COR-L47 (cell line): ENCODE results near the gene RGL2.

Experiments
- DNase-seq: peaks from one replicate; lab custom pipeline; 2025; lab: John Stamatoyannopoulos, UW

The RGL2 gene

DNA sequence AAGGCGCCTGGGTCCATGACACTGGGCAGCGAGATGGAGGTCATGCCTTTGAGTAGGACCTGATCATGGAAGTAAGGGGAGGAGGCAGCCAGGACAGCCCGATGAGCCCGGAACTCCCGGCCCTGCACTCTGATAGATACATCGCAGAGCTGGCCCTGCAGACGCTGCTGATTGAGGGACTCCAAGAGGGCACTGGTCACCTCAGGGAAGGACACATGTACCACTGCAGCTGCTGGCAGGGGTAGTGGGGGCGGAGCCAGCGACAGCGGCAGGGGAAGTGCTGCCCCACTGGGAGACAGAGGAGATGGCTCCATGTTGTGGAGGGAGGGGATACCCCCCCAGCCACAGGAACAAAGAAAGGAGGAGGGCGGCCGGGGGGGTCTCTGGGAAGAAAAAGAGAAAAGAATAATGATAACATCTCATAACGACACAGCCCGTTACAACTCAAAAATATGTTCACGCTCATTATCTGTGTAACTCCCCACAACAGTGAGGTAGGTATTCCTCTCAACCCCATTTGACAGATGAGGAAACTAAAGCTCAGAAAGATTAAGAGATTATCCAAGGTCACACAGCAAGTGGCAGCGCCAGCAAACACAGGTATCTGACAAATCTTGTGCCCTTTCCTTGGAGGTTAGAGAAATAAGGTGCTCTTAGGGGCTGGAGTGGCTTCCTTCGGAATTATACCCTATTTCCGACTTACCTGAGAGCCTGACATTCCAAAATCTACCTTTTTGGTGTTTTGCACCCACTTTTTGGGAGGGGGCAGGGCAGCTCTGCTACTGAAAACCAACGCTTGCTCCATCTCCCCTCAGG lies 18.1 kb upstream of the RGL2 start:
- no peak for DNase-seq

DNA sequence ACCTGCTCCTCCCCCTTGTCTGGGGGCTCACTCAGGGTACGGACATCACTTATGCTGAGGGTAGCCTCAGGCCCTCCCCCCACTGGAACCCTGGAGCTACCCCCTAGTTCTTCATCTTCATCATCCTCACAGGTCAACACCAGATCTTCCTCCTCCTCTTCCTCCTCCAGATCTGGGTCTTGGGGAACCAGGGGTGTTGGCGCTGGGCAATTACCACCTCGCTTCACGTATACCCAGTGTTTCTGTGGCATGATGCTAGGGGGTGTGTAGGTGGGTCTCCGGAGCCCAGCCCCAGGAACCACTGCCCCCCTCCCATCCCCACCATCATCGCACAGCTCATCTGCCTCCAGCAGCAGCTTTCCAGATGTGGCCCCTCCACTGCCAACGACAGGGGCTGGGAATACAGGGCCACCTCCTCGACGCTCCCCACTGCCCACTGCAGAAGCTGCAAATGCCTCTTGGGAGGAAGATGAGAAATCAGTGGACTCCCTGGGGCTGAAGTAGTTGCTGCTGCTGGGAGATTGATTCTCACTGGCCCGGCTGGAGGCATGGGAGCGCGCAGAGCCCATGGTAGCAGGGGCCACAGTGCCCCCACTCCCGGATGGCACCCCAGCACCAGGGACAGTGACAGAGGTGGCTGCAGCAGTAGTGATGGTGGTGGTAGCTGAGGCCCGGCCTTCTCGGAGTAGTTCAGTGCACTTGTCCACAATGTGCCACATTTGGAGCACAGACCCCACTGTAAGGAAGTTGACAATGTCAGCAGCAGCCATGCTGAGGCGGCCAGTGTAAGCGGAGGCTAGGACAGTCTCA lies 17.3 kb upstream of the RGL2 start:
- DNase-seq = no peak

DNA sequence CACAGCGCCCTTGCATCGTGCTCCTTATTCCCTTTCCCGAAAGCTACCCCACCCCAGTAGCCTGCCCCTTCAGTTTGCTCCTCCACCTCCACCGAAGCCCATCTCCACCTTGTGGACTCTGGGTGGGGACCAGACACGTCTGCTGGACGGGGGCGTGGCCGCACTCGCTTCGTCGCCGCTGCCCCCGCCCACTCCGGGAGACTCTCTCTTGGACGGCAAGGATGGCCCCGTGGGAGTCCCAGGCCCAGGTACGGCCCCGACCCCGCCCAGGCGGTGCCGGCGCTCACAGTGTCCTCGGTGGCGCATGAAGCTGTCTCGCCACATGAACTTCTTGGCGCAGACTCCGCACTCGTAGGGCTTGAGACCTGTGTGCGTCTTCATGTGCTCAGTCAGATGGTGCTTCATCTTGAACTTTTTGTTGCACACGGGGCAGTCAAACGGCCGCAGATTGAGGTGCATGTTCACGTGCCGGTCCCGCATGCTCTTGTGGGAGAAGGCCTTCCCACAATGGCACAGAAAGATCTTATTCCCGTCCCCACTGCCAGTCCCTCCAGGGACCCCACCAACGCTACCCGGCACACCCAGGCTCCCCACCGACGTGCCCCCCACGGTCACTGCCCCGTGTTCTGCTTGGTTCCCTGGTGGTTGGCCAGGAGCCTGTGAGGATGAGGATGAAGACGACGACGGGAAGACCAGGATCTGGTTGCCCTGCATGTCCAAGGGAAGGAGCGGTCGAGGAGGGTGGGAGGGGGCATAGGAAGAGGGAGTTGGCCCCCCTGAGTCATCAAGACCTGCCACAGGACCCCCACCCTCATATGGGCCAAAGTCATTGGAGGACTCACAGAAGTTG lies 16.4 kb upstream of the RGL2 start:
- peak; percentile 33 for DNase-seq

DNA sequence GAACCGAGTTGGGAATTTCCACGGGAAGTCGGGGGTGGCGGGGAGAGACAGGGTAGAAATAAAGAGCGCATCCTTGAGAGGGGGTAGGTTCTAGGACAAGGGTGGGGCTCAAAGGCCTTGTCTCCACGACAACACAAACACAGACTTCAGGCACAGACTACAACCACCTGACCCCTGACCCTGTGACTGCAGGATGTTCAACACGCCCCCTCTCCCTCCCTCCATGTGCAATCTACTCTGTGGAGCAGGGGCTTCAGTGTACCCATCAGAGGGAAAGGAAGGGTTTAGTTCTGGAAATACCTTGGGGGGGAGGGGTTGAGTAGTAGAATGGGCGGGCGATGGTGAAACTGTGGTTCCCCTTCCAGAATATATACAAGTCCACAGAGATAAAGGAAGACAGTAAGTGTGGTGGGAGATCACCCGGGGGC lies 15.8 kb upstream of the RGL2 start:
- DNase-seq = peak; percentile 47

- peak; percentile 18 for DNase-seq
Observed at GRCh38 chr6:33313709-33314514, 15.2 kb upstream of the RGL2 start, which contains the start of gene TAPBP. Gene TAPBP (minus strand): TSS chr6:33314078. CDS start chr6:33314041, 37 bp downstream.

GRCh38 chr6:33313105-33313708 lies 14.5 kb upstream of the RGL2 start:
- DNase-seq = peak; percentile 42

DNA sequence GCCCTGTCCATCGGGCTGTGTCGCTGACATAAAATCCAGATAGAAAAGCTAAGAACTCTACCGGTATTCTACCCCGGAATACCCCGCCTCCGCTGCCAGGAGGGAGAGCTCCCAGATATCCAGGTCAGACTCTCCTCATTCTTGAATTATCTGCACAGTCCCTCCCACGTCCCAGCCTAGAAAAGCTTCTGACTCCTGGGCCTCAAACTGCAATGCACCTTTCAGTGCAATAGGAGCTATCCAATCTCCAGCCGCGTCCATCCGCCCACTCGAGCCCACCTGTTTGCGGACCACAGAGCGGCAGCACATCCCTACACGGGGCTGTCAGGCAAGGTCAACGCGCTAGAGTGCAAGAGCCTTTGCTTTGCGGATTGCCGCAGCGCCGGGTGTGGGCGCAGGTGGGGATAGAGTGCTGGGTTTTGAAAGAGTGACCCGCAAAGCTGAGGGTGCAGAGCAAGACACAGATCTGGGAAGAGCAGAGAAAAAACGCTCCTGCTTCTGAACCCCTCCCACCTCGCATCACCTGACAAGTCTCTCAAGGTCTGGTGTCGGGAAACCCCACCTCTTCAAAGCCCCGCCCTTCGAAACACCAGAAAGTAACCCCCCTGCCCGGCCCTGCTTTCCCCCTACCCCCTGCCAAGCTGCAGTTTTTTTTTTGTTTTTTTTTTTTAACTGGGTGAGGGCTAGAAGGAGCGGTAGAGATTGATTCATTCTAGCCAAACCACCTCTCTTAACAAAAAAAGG lies 13.8 kb upstream of the RGL2 start:
- peak; percentile 86 for DNase-seq

DNA sequence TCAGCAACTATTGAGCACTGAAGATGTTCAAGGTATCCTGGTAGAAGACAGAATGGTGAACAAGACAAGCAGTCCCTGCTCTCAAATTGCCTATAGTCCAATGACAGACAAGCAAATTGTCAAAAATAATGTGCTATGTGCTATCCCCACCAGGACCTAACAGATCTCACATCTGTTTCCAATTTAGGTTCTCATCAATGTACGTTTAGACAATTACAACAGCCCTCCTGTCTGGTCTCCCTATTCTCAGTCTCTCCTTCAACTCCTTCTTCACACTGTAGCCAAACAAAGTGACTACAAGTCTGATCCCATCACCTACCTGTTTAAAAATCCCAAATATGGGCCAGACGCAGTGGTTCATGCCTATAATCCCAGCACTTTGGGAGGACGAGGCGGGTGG lies 7.6 kb upstream of the RGL2 start:
- no peak for DNase-seq

GRCh38 chr6:33305052-33305451 lies 6.3 kb upstream of the RGL2 start:
- no peak for DNase-seq

GRCh38 chr6:33304216-33304615 lies 5.5 kb upstream of the RGL2 start:
- no peak for DNase-seq

DNA sequence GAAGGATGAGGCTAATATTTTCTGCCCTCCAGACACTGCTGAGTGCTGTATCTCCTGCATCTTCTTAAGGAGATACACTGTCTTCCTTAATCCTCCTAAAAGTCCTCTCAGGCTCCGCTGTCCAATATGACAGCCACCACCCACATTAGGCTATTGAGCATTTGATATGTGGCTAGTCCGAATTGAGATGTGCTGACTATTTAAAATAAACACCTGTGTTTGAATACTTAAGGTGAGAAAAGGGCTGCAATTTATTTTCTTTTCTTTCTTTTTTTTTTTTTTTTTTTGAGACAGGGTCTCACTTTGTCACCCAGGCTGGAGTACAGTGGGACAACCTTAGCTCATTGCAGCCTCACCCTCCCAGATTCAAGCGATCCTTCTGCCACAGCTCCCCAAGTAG lies 3.1 kb upstream of the RGL2 start:
- DNase-seq = no peak

DNA sequence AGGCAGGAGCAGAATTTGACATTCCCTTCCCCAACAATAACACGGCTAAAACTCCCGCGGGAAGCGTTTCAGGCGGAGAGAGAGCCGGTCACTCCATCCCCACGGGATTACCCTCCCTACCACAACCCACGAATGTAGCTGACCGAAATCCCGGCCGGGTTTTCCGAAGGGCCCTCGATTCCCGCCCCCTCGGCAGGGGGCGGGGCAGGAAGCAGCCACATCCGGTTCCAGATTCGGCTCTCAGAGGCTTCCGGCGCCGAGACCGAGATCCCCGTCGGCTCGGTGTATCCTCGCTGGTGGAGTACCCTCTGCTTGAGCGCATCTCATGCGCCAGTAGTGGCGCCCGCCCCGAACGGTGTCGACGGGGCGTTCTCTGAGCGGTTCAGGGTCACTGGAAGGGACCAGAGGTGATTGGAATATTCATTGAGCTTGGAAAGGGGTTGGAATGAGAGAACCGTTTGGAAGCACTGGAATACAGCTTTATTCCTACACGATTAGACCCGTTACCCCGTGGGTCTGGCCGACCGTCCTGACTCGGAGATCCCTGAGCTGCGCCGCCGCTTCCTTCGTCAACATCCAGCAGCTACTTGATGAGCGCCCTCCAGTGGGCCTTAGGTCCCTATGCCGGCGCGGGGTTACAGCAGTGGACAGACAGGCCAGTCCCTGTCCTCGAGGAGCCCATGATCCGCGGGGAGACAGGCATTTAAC lies 649 bp upstream of the RGL2 start:
- DNase-seq = peak; percentile 89

DNA sequence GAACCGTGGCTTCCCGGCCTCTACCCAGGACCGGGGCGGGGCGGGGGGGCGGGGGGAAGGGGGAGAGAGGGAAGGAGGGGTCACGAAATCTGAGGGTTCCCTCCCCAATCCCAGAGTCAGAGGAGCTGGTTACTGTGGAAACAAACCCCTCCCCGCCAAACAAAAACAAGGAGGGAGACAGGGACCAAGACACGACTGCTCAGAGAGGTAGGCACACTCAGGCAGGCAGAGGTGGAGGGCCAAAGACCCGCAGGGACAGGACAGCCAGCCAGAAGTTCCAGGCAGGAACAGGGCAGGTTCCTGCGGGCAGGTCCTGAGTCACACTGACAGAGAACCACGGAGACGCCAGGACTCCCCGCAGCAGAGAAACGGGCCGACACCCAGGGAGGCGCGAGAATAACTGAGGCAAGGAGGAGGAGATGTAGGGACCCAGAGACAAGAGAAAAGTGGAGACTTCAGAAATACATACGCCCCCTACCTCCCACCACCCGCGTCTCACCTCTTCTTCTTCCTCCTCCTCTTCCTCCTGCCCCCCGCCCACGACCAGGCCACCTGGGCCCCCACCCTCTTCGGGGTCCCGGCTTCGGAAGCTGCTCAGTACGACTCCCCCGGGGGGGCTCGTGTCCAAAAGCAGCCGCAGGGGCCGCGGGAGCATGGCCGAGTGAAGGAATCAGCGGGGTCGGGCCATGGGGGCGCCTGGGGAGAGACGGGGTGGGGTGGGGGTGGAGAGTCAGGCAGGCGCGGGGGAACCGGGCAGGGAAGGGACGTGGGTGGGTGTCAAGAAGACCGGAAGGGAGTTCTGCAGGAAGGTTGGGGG lies 578 bp downstream of the RGL2 start:
- peak; percentile 15 for DNase-seq

GRCh38 chr6:33297406-33297955 lies 1.3 kb downstream of the RGL2 start:
- no peak for DNase-seq

GRCh38 chr6:33296797-33297405 lies 1.8 kb downstream of the RGL2 start:
- DNase-seq = no peak

DNA sequence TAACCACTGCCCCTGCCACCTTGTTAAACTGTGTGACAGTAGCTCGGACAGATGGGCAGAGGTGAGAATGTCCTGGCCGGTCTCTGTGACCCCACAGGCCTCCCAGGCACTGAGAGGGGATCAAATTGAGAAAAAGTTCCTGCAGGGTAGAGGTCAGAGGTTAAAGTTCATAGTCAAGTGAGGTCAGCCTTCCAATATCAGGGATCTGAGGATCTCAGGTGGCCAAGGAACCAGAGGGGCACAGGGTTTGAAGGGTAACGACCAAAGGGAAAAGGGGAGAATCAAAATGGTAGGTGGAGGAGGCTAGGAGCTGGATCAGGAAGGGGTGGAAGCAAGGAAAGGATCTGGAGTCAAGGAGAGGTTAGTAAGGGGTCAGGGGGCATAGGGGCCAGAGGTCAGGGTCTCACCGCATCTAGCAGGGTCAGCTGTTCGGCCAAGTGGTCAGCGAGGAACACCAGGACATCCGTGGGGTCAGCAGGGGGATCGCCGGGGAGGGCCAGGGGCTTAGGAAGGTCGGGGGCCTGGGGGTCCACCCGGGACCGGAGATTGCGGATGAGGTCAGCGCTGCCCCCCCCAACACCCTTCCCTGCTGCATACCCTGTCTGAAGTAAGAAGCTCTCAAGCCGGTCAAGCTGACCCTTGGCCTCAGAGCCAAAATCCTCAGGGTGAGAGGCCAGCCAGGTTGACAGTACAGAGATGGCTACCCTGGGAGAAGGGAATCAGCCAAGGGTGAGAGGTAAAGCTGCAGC lies 2.9 kb downstream of the RGL2 start:
- no peak for DNase-seq
